AG20443 (cell line): Measurements from ENCODE around the gene LSM14B.
A peak's percentile ranks its signal among the peaks of the same experiment; 100 is the strongest.

ENCODE experiments used
- DNase-seq: peaks from one replicate; pipeline ENCODE4 v3.0.0; 2012; ENCODE audit warnings: low spot score, mixed read lengths

LSM14B gene

DNA sequence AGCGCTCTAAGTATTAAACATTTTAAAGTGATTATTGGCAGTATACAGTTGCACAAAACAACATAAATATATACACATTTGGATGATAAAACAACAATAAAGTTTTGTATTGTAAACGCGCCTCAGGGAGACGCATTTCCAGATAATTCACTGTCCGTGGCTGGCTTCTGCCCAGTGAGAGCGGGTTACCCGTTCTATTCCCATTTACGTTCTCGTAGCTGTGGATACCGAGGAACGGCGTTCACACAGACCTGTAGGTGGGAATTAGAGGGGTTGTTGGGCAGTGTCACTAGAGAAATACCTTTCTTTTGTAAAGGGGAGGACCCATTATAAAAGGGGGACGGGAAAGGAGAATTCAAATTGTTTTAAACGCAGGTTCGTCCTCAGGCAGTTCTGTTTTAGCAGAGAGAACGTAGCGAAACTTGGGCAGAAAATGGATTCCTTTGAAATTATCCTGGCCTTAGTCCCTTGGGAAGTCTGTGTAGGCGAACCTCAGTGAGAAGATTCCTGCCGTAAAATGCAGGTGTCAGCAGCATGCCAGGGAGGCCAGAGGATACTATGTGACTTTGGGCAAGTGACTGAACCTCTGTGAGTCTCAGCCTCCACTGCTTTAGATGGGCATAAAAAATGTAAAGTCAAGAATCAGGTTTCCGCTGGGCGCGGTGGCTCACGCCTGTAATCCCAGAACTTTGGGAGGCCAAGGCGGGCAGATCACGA is 61.3 kb downstream of the LSM14B start:
- peak; percentile 43 for DNase-seq
